Endothelial cell of umbilical vein (primary cell): Measurements from ENCODE around the gene DEK. TPM values are rescaled to one million over a fixed set of nuclear protein-coding genes. Genes with fewer than 3 reads are reported as not detected.
A peak's percentile ranks its signal among the peaks of the same experiment; 100 is the strongest.

ENCODE experiments used
- BruUV-seq: library from RNA; stranded (reverse); fragments of 400-500 nt; replicated peaks from 2 replicates; lab custom pipeline; 2021; lab: Mats Ljungman, UMichigan
- CTCF ChIA-PET: fragments of 300-600, 350-600 bp; sonication (Branson Sonifier 250); formaldehyde crosslinking; loops from one replicate; lab custom pipeline; 2021; ENCODE audit warnings: antibody characterized with exemption, inconsistent platforms; lab: Charles Lee
- POLR2A ChIA-PET: fragments of 300-600, 350-600 bp; sonication (Branson Sonifier 250); formaldehyde crosslinking; loops from one replicate; lab custom pipeline; 2021; ENCODE audit warnings: antibody characterized with exemption, inconsistent platforms; lab: Charles Lee
- DNase-seq: peaks from one replicate; pipeline ENCODE4 v3.0.0-alpha.2; 2011; ENCODE audit warnings: low read depth, low spot score
- FAIRE-seq: peaks from 2 replicates; lab custom pipeline; 2011; peaks lifted over from hg19 to GRCh38; lab: Jason Lieb, UNC
- H2AFZ ChIP-seq: 2 replicates; pipeline ENCODE4 v1.6.0; 2012; ENCODE audit warnings: low read depth, low read length, control low read depth, inconsistent platforms
- H3K27ac ChIP-seq: 2 replicates; pipeline ENCODE4 v1.5.1; 2011; ENCODE audit warnings: low read depth, mild to moderate bottlenecking, control low read depth, low read length, moderate library complexity; ENCODE audit not compliant: insufficient read depth
- H3K27me3 ChIP-seq, 2 experiments: 2 replicates each; pipeline versions ENCODE4 v1.6.0 to v1.6.1; 2011; ENCODE audit warnings: low read length in 2 of 2, mixed read lengths in 1 of 2; ENCODE audit not compliant: control insufficient read depth in 2 of 2, insufficient read depth in 2 of 2
- H3K36me3 ChIP-seq, 2 experiments: 2 replicates in 1 of 2; 3 replicates in 1 of 2; pipeline ENCODE4 v1.5.1; 2011; ENCODE audit warnings: low read length in 2 of 2, mild to moderate bottlenecking in 1 of 2, moderate library complexity in 1 of 2; ENCODE audit not compliant: control insufficient read depth in 2 of 2, insufficient read depth in 2 of 2; ENCODE audit errors: extremely low read depth in 1 of 2
- H3K4me1 ChIP-seq: 3 replicates; pipeline ENCODE4 v1.5.1; 2011; ENCODE audit warnings: mild to moderate bottlenecking, low read length; ENCODE audit not compliant: control insufficient read depth, insufficient read depth; ENCODE audit errors: extremely low read depth
- H3K4me2 ChIP-seq: 2 replicates; pipeline ENCODE4 v1.6.1; 2011; ENCODE audit warnings: low read length, control low read depth, mixed read lengths; ENCODE audit not compliant: insufficient read depth
- H3K4me3 ChIP-seq, 3 experiments: fragments of 200-600 bp in 1 of 3; sonication (generic), shearing (Covaris generic) in 1 of 3; replicated peaks in 1 of 3; 2 replicates each; pipeline ENCODE4 v1.5.1; 2011 to 2016; ENCODE audit warnings: control low read depth in 3 of 3, low read length in 3 of 3, mild to moderate bottlenecking in 2 of 3, inconsistent platforms in 1 of 3, low read depth in 1 of 3, moderate library complexity in 1 of 3; ENCODE audit not compliant: insufficient read depth in 1 of 3
- H3K79me2 ChIP-seq: 2 replicates; pipeline ENCODE4 v1.6.0; 2012; ENCODE audit warnings: low read length, inconsistent platforms; ENCODE audit not compliant: control insufficient read depth, insufficient read depth
- H3K9ac ChIP-seq: replicated peaks from 2 replicates; pipeline ENCODE3; 2011; ENCODE audit warnings: low read length, control low read depth; ENCODE audit not compliant: insufficient read depth; ENCODE audit errors: extremely low read depth
- H3K9me1 ChIP-seq: replicated peaks from 3 replicates; pipeline ENCODE4 v1.6.0; 2011; ENCODE audit warnings: mild to moderate bottlenecking, low read length; ENCODE audit not compliant: control insufficient read depth, insufficient read depth; ENCODE audit errors: extremely low read depth
- H3K9me3 ChIP-seq: replicated peaks from 2 replicates; pipeline ENCODE4 v1.5.1; 2012; ENCODE audit warnings: low read length, inconsistent platforms; ENCODE audit not compliant: control insufficient read depth, insufficient read depth
- H4K20me1 ChIP-seq: replicated peaks from 2 replicates; pipeline ENCODE3; 2011; ENCODE audit warnings: mild to moderate bottlenecking, low read length; ENCODE audit not compliant: control insufficient read depth, insufficient read depth; ENCODE audit errors: extremely low read depth
- CTCF ChIP-seq, 2 donors: IDR thresholded peaks; 1 replicate in 1 of 2; 2 replicates in 1 of 2; pipeline ENCODE4 v1.5.1; 2011; ENCODE audit warnings: low read length in 2 of 2, mild to moderate bottlenecking in 2 of 2, moderate library complexity in 2 of 2, control low read depth in 1 of 2, inconsistent platforms in 1 of 2, low read depth in 1 of 2; ENCODE audit not compliant: insufficient read depth in 1 of 2; ENCODE audit errors: extremely low read depth in 1 of 2
- FOS ChIP-seq: IDR thresholded peaks from 2 replicates; pipeline ENCODE4 v1.6.1; 2011; ENCODE audit warnings: mild to moderate bottlenecking, low read length, moderate library complexity, borderline replicate concordance; ENCODE audit not compliant: insufficient read depth
- GATA2 ChIP-seq: IDR thresholded peaks from 2 replicates; pipeline ENCODE4 v1.7.0; 2011; ENCODE audit warnings: low read depth, mild to moderate bottlenecking, moderate library complexity, mixed read lengths, low read length; ENCODE audit not compliant: insufficient read length, insufficient read depth
- JUN ChIP-seq: IDR thresholded peaks from 2 replicates; pipeline ENCODE4 v1.6.1; 2011; ENCODE audit warnings: borderline replicate concordance, low read depth; ENCODE audit not compliant: insufficient read length, insufficient read depth
- MAX ChIP-seq: IDR thresholded peaks from 2 replicates; pipeline ENCODE4 v1.6.1; 2011; ENCODE audit not compliant: insufficient read depth, insufficient read length
- MYC ChIP-seq: IDR thresholded peaks from one replicate; pipeline ENCODE4 v1.6.1; 2011; ENCODE audit warnings: mild to moderate bottlenecking, low read depth, low read length
- POLR2A ChIP-seq: IDR thresholded peaks from 2 replicates; pipeline ENCODE4 v1.6.1; 2012; ENCODE audit warnings: low read depth, mild to moderate bottlenecking, control low read depth, low read length
- POLR2AphosphoS5 ChIP-seq: IDR thresholded peaks from 2 replicates; pipeline ENCODE4 v1.6.1; 2012; ENCODE audit warnings: low read depth, mild to moderate bottlenecking, control low read depth, low read length, moderate library complexity; ENCODE audit not compliant: insufficient read depth
- dilution Hi-C: fragments of 300-500 bp; cut with MboI; formaldehyde crosslinking; loops from one replicate; pipeline ENCODE4 v1.15.0; 2019; ENCODE audit warnings: low sequenced_read_pairs; ENCODE audit not compliant: extremely low pct_ligation_motif_present
- intact Hi-C: fragments of 100-400 bp; cut with micrococcal nuclease; formaldehyde crosslinking; loops from one replicate; pipeline ENCODE4 v1.10.0; 2022
- polyA plus RNA-seq, 4 experiments: library from polyadenylated mRNA; depleted of rRNA in 3 of 4; stranded (reverse) in 3 of 4; unstranded in 1 of 4; fragments of >200 nt; gene quantifications; 2 replicates each; pipeline versions ENCODE4 v1.2.1 to v1.2.3, GENCODE V29; 2011 to 2012; ENCODE audit warnings: missing spikeins in 1 of 4
- total RNA-seq: library from RNA; stranded (reverse); gene quantifications from 2 replicates; pipeline ENCODE4 v1.2.3, GENCODE V29; 2021

DEK gene
- total and polyA plus RNA-seq, 2 donors (not counting 3 experiments of a cell fraction or from before 2014, with no cell fraction given) = 19.0 to 120 TPM

GRCh38 chr6:18264923-18265377 lies 620 bp upstream of the DEK start:
- intact Hi-C loops (loop anchor here (1.0 to 5.0 kb wide), 6 partner anchors 59 to 878 kb away; partner anchors contain the start of genes KDM1B, KIF13A, RNF144B and TPMT), dilution Hi-C loops (no loop called here)
- Histone ChIP-seq H3K9ac (peak overlapping the region; percentile 90), H3K27ac (peak overlapping the region; percentile 93), H4K20me1 (peaks cover 4% of the 10 kb centered on the region), H3K9me1 (no peaks in the 10 kb centered on the region), H3K4me1 (peaks cover 30% of the 10 kb centered on the region), H3K27me3 (peaks cover 6 to 8% of the 10 kb centered on the region in 2 experiments), H3K79me2 (peaks cover 41% of the 10 kb centered on the region), H3K9me3 (no peaks in the 10 kb centered on the region), H3K4me3 (peak overlapping the region; percentile 37 to 90 (median 48)), H2AFZ (peak overlapping the region; percentile 48), H3K36me3 (no peaks in the 10 kb centered on the region), H3K4me2 (peak overlapping the region; percentile 72)
- FAIRE-seq = no peak
- CTCF ChIA-PET = interaction anchor here (0.9 to 1.7 kb wide), 3 partner anchors 16 to 238 kb away, joined by 3 to 6 read pairs (median 4); no protein-coding TSS in a partner anchor
- DNase-seq = no peak
- no peak for TF ChIP-seq JUN
- no peak for TF ChIP-seq POLR2A
- TSS peak; percentile 79 for BruUV-seq
- POLR2A ChIA-PET = no interaction called here

GRCh38 chr6:18263418-18264218 lies 712 bp downstream of the DEK start:
- Histone ChIP-seq H3K9me3 (no peaks in the 10 kb centered on the region), H4K20me1 (peaks cover 4% of the 10 kb centered on the region), H3K27ac (peak overlapping the region; percentile 93), H3K4me3 (peak overlapping the region; percentile 63 to 94 (median 90)), H3K9ac (peak overlapping the region; percentile 90), H3K27me3 (peaks cover 6 to 7% of the 10 kb centered on the region in 2 experiments), H2AFZ (peak overlapping the region; percentile 62), H3K4me1 (peaks cover 32% of the 10 kb centered on the region), H3K9me1 (no peaks in the 10 kb centered on the region), H3K36me3 (peaks cover 0 to 3% of the 10 kb centered on the region in 2 experiments), H3K79me2 (peaks cover 54% of the 10 kb centered on the region), H3K4me2 (peak overlapping the region; percentile 74)
- peak; percentile 26 for FAIRE-seq
- dilution Hi-C loops (no loop called here), intact Hi-C loops (loop anchor here (1.0 to 5.0 kb wide), 6 partner anchors 61 to 276 kb away; partner anchors contain the start of genes KDM1B, KIF13A, RNF144B and TPMT)
- TF ChIP-seq MYC (no peak), CTCF (IDR thresholded peaks at IDR 0.05; ENCODE audit: extremely low read depth in 1 of 2, insufficient read depth in 1 of 2, low read depth in 1 of 2, low read length in 2 of 2) (no peak), MAX (no peak), GATA2 (no peak), POLR2AphosphoS5 (no peak), POLR2A (no peak), FOS (no peak)
- DNase-seq = no peak
- TSS peak; percentile 57 for BruUV-seq
- ChIA-PET POLR2A (interaction anchor here (0.6 kb wide), 1 partner anchor 63 kb away, joined by 4 read pairs; no protein-coding TSS in a partner anchor), CTCF (interaction anchor here (0.6 to 1.1 kb wide), 6 partner anchors 10 to 240 kb away, joined by 3 to 6 read pairs (median 3); no protein-coding TSS in a partner anchor)
